Measurements from ENCODE around the gene BIRC3.

Gene BIRC3

GRCh38 chr11:102317099-102317767, at the start of gene BIRC3:
TSS of gene BIRC3 (plus strand) at chr11:102317484. CDS start at chr11:102324510, 7,026 bp downstream.
- TF ChIP-seq CTCF (IDR thresholded peaks at IDR 0.05; ENCODE audit: low read depth, low read length, missing control alignments): peak; percentile 42
- in situ Hi-C loops (cut with HindIII; ENCODE audit: low sequenced_read_pairs): no loop called here
- peak within 1 kb of the TSS; percentile 49 for H3K4me3 ChIP-seq (ENCODE audit: low read depth, low read length)
- DNase-seq (ENCODE audit: low read depth): peak; percentile 79

GRCh38 chr11:102267609-102268008, 49.7 kb upstream of the BIRC3 start:
- no peak for TF ChIP-seq CTCF (IDR thresholded peaks at IDR 0.05; ENCODE audit: low read depth, low read length, missing control alignments)
- no peak for DNase-seq (ENCODE audit: low read depth)
- in situ Hi-C loops (cut with HindIII; ENCODE audit: low sequenced_read_pairs): loop anchor here (5.0 kb wide), 1 partner anchor 55 kb away; no protein-coding TSS in a partner anchor
- no peak overlapping the region for H3K4me3 ChIP-seq (ENCODE audit: low read depth, low read length)

- in situ Hi-C loops (cut with HindIII; ENCODE audit: low sequenced_read_pairs): loop anchor here (5.0 kb wide), 1 partner anchor 54 kb away; no protein-coding TSS in a partner anchor
- peak overlapping the region; percentile 31 for H3K4me3 ChIP-seq (ENCODE audit: low read depth, low read length)
- no peak for DNase-seq (ENCODE audit: low read depth)
- peak; percentile 33 for TF ChIP-seq CTCF (IDR thresholded peaks at IDR 0.05; ENCODE audit: low read depth, low read length, missing control alignments)
Measured at GRCh38 chr11:102268083-102268984, 49.0 kb upstream of the BIRC3 start.

- no peak for TF ChIP-seq CTCF (IDR thresholded peaks at IDR 0.05; ENCODE audit: low read depth, low read length, missing control alignments)
- no peak for DNase-seq (ENCODE audit: low read depth)
- peak overlapping the region; percentile 31 for H3K4me3 ChIP-seq (ENCODE audit: low read depth, low read length)
- in situ Hi-C loops (cut with HindIII; ENCODE audit: low sequenced_read_pairs): loop anchor here (5.0 kb wide), 1 partner anchor 53 kb away; no protein-coding TSS in a partner anchor
Measured at GRCh38 chr11:102268985-102269470, 48.3 kb upstream of the BIRC3 start.

GRCh38 chr11:102269927-102270326, 47.4 kb upstream of the BIRC3 start:
- no peak for DNase-seq (ENCODE audit: low read depth)
- TF ChIP-seq CTCF (IDR thresholded peaks at IDR 0.05; ENCODE audit: low read depth, low read length, missing control alignments): no peak
- no peak overlapping the region for H3K4me3 ChIP-seq (ENCODE audit: low read depth, low read length)
- in situ Hi-C loops (cut with HindIII; ENCODE audit: low sequenced_read_pairs): loop anchor here (5.0 kb wide), 1 partner anchor 52 kb away; no protein-coding TSS in a partner anchor

- H3K4me3 ChIP-seq (ENCODE audit: low read depth, low read length): no peak overlapping the region
- TF ChIP-seq CTCF (IDR thresholded peaks at IDR 0.05; ENCODE audit: low read depth, low read length, missing control alignments): no peak
- in situ Hi-C loops (cut with HindIII; ENCODE audit: low sequenced_read_pairs): no loop called here
- DNase-seq (ENCODE audit: low read depth): no peak
Measured at GRCh38 chr11:102272047-102272824, 45.0 kb upstream of the BIRC3 start.

Data from astrocyte of the cerebellum (primary cell).